K562 (cell line): ENCODE results near the gene FZD1. TPM values are rescaled to one million over a fixed set of nuclear protein-coding genes. Genes with fewer than 3 reads are reported as not detected.
A peak's percentile ranks its signal among the peaks of the same experiment; 100 is the strongest.

Source experiments
- ATAC-seq: fragments of 200-7000 bp; cut with Tn5 transposase; 3 replicates; pipeline ENCODE4 v1.9.1; 2020; ENCODE audit warnings: moderate library complexity
- BruUV-seq: library from RNA; stranded (reverse); fragments of 400-500 nt; replicated peaks from 2 replicates; lab custom pipeline; 2021; lab: Mats Ljungman, UMichigan
- CTCF ChIA-PET: fragments of 300-600 bp; formaldehyde crosslinking; extraction: SDS; loops from one replicate; lab custom pipeline; 2021; ENCODE audit warnings: low intra/inter-chr PET ratio; lab: Yijun Ruan, JAX
- POLR2A ChIA-PET: fragments of 300-600, 350-650 bp; sonication (Branson Sonifier 250); formaldehyde crosslinking; extraction: SDS; loops from one replicate; lab custom pipeline; 2021; ENCODE audit warnings: antibody characterized with exemption, inconsistent platforms; lab: Yijun Ruan, JAX
- DNase-seq, 4 experiments: peaks; one replicate each; pipeline versions ENCODE4 v3.0.0 to v3.0.0-alpha.2; 2011 to 2018; ENCODE audit warnings: low spot score in 3 of 4, mixed read lengths in 3 of 4; ENCODE audit errors: extremely low read depth in 1 of 4
- FAIRE-seq: peaks from 2 replicates; lab custom pipeline; 2011; peaks lifted over from hg19 to GRCh38; lab: Jason Lieb, UNC
- H2AFZ ChIP-seq: 2 replicates; pipeline ENCODE4 v1.6.0; 2011; ENCODE audit warnings: low read depth, low read length, control low read depth, inconsistent platforms
- H3K27ac ChIP-seq: fragments of 200-600 bp; 3 replicates; pipeline ENCODE4 v1.8.0; 2011; ENCODE audit warnings: low read depth, mild to moderate bottlenecking, control low read depth, inconsistent platforms, low read length, moderate library complexity, mixed read lengths; ENCODE audit errors: extremely low read depth
- H3K27me3 ChIP-seq, 2 experiments: fragments of 300-600 bp in 1 of 2; 2 replicates in 1 of 2; 3 replicates in 1 of 2; pipeline versions ENCODE4 v1.6.0 to v1.8.0; 2011; ENCODE audit warnings: inconsistent platforms in 2 of 2, low read length in 2 of 2, mild to moderate bottlenecking in 1 of 2, mixed read lengths in 1 of 2, moderate library complexity in 1 of 2; ENCODE audit not compliant: control insufficient read depth in 2 of 2, insufficient read depth in 2 of 2
- H3K36me3 ChIP-seq: fragments of 300-600 bp; 3 replicates; pipeline ENCODE4 v1.8.0; 2011; ENCODE audit warnings: mild to moderate bottlenecking, low read length, inconsistent platforms; ENCODE audit not compliant: control insufficient read depth, insufficient read depth
- H3K4me1 ChIP-seq, 2 experiments: fragments of 200-600 bp in 1 of 2; replicated peaks in 1 of 2; 2 replicates in 1 of 2; 3 replicates in 1 of 2; pipeline versions ENCODE4 v1.5.1 to v1.8.0; 2011; ENCODE audit warnings: inconsistent platforms in 2 of 2, low read length in 2 of 2, mild to moderate bottlenecking in 1 of 2, mixed read lengths in 1 of 2, moderate library complexity in 1 of 2; ENCODE audit not compliant: control insufficient read depth in 2 of 2, insufficient read depth in 2 of 2
- H3K4me2 ChIP-seq: 2 replicates; pipeline ENCODE4 v1.6.1; 2011; ENCODE audit warnings: low read length, control low read depth, inconsistent platforms, mixed read lengths; ENCODE audit not compliant: insufficient read depth
- H3K4me3 ChIP-seq: fragments of 200-600 bp; sonication (generic), shearing (Covaris generic); 2 replicates; pipeline ENCODE4 v1.5.1; 2016; ENCODE audit warnings: control low read depth, inconsistent platforms
- H3K79me2 ChIP-seq: fragments of 200-600 bp; 3 replicates; pipeline ENCODE4 v1.8.0; 2011; ENCODE audit warnings: low read length, inconsistent platforms; ENCODE audit not compliant: control insufficient read depth, insufficient read depth
- H3K9ac ChIP-seq, 2 experiments: 2 replicates each; pipeline versions ENCODE4 v1.6.0 to v1.6.1; 2011; ENCODE audit warnings: low read depth in 2 of 2, low read length in 2 of 2, control low read depth in 1 of 2, inconsistent platforms in 1 of 2, mild to moderate bottlenecking in 1 of 2, mixed read lengths in 1 of 2; ENCODE audit not compliant: insufficient read depth in 1 of 2
- H3K9me1 ChIP-seq: one replicate; pipeline ENCODE4 v1.6.0; 2011; ENCODE audit warnings: inconsistent platforms, mild to moderate bottlenecking, low read length, moderate library complexity; ENCODE audit not compliant: control insufficient read depth, insufficient read depth
- H3K9me3 ChIP-seq: replicated peaks from 2 replicates; pipeline ENCODE4 v1.5.1; 2011; ENCODE audit warnings: low read depth, low read length, inconsistent platforms; ENCODE audit not compliant: control insufficient read depth, insufficient read depth
- H4K20me1 ChIP-seq: replicated peaks from 2 replicates; pipeline ENCODE4 v1.6.1; 2011; ENCODE audit warnings: low read length, inconsistent platforms, mixed read lengths; ENCODE audit not compliant: control insufficient read depth, insufficient read depth
- KDM5B ChIP-seq: fragments of 200-600 bp; sonication (generic); IDR thresholded peaks from 2 replicates; pipeline ENCODE4 v1.6.1; 2012; ENCODE audit warnings: low read depth, mild to moderate bottlenecking, moderate library complexity, low read length, control low read depth, inconsistent platforms; ENCODE audit not compliant: insufficient replicate concordance
- RBM25 ChIP-seq: fragments of 200-400 bp; formaldehyde crosslinking; IDR thresholded peaks from 2 replicates; pipeline ENCODE4 v1.6.1; 2018; ENCODE audit warnings: low read length, low read depth, moderate library complexity; ENCODE audit not compliant: severe bottlenecking
- ZFP1 ChIP-seq: fragments of 450-650 bp; formaldehyde crosslinking; IDR thresholded peaks from 2 replicates; pipeline ENCODE4 v1.4.0; 2020; ENCODE audit warnings: mild to moderate bottlenecking, mixed read lengths
- WGBS: fragments of 100-300 bp; shearing (Covaris generic); methylation state at CpG from one replicate; pipeline ENCODE4 v1.1.6; 2016; ENCODE audit warnings: low coverage, mixed read lengths; ENCODE audit not compliant: insufficient coverage; ENCODE audit errors: missing lambda C conversion rate; 5-methylcytosine and 5-hydroxymethylcytosine counted together
- in situ Hi-C: fragments of 300-500 bp; cut with MboI; formaldehyde crosslinking; loops from 4 replicates; pipeline ENCODE4 v1.15.0; 2018; ENCODE audit warnings: inconsistent platforms, mixed read lengths
- intact Hi-C: fragments of 100-400 bp; cut with micrococcal nuclease; formaldehyde crosslinking; loops from 2 replicates; pipeline ENCODE4 v1.14.2; 2022
- polyA plus RNA-seq, 8 experiments: library from polyadenylated mRNA; depleted of rRNA in 4 of 8; stranded (reverse) in 5 of 8; unstranded in 3 of 8; fragments of >200 nt; fragmentation: Nextera tagmentation in 2 of 8; fragmentation: Illumina TruSeq in 1 of 8; extraction: Ambion mirVana in 2 of 8; extraction: Trizol in 1 of 8; gene quantifications; 2 replicates each; pipeline versions ENCODE4 v1.2.1 to v1.2.3, GENCODE V29; 2011 to 2014; ENCODE audit warnings: inconsistent platforms in 1 of 8, missing spikeins in 1 of 8
- total RNA-seq, 7 experiments: library from RNA; depleted of rRNA in 6 of 7; stranded (reverse); fragments of >200 nt in 6 of 7; fragmentation: Illumina TruSeq in 2 of 7; extraction: Trizol in 2 of 7; gene quantifications; 2 replicates each; pipeline versions ENCODE4 v1.2.1 to v1.2.3, GENCODE V29; 2011 to 2021; ENCODE audit warnings: low replicate concordance in 1 of 7
- TF ChIP-seq, protein P1 (sequence below): sonication (generic); IDR thresholded peaks from 2 replicates; pipeline ENCODE4 v1.6.1; 2016
- TF ChIP-seq, protein P2 (sequence below): fragments of 200-800 bp; sonication (Bioruptor generic); IDR thresholded peaks from 2 replicates; pipeline ENCODE4 v1.6.1; 2017; ENCODE audit warnings: missing genetic modification characterization, missing compliant biosample characterization
- TF ChIP-seq, protein P3 (sequence below): fragments of 450-650 bp; formaldehyde crosslinking; IDR thresholded peaks from 2 replicates; pipeline ENCODE4 v1.4.0; 2022; ENCODE audit warnings: mild to moderate bottlenecking, moderate library complexity

The FZD1 gene
- total and polyA plus RNA-seq, 9 of the 15 experiments (the other 6 are each of a cell fraction or from before 2014, with no cell fraction given): 0.25 to 5.1 (median 1.8) TPM

DNA sequence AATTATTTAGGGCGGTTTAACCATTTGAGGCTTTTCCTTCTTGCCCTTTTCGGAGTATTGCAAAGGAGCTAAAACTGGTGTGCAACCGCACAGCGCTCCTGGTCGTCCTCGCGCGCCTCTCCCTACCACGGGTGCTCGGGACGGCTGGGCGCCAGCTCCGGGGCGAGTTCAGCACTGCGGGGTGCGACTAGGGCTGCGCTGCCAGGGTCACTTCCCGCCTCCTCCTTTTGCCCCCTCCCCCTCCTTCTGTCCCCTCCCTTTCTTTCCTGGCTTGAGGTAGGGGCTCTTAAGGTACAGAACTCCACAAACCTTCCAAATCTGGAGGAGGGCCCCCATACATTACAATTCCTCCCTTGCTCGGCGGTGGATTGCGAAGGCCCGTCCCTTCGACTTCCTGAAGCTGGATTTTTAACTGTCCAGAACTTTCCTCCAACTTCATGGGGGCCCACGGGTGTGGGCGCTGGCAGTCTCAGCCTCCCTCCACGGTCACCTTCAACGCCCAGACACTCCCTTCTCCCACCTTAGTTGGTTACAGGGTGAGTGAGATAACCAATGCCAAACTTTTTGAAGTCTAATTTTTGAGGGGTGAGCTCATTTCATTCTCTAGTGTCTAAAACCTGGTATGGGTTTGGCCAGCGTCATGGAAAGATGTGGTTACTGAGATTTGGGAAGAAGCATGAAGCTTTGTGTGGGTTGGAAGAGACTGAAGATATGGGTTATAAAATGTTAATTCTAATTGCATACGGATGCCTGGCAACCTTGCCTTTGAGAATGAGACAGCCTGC, 3.1 kb downstream of the FZD1 start:
- ATAC-seq (no peak), DNase-seq (no peak), FAIRE-seq (no peak)
- H3K4me1 ChIP-seq: peaks cover 3 to 37% of the 10 kb centered on the region in 2 experiments; a peak in 3 of 5 replicates
- no peaks in the 10 kb centered on the region for H3K36me3 ChIP-seq
- 68% methylated on average over 15 of the region's 29 CpGs for WGBS
- H3K27ac ChIP-seq: no peak overlapping the region
- H3K79me2 ChIP-seq: peaks cover 9% of the 10 kb centered on the region; the same call in 2 of the 3 replicates
- TF ChIP-seq, protein P1, sequence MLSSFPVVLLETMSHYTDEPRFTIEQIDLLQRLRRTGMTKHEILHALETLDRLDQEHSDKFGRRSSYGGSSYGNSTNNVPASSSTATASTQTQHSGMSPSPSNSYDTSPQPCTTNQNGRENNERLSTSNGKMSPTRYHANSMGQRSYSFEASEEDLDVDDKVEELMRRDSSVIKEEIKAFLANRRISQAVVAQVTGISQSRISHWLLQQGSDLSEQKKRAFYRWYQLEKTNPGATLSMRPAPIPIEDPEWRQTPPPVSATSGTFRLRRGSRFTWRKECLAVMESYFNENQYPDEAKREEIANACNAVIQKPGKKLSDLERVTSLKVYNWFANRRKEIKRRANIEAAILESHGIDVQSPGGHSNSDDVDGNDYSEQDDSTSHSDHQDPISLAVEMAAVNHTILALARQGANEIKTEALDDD: 0 out of 2 replicates have a peak, but pooled peaks have one; percentile 24
- TF ChIP-seq, protein P2, sequence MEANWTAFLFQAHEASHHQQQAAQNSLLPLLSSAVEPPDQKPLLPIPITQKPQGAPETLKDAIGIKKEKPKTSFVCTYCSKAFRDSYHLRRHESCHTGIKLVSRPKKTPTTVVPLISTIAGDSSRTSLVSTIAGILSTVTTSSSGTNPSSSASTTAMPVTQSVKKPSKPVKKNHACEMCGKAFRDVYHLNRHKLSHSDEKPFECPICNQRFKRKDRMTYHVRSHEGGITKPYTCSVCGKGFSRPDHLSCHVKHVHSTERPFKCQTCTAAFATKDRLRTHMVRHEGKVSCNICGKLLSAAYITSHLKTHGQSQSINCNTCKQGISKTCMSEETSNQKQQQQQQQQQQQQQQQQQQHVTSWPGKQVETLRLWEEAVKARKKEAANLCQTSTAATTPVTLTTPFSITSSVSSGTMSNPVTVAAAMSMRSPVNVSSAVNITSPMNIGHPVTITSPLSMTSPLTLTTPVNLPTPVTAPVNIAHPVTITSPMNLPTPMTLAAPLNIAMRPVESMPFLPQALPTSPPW: no peak
- TF ChIP-seq, protein P3, sequence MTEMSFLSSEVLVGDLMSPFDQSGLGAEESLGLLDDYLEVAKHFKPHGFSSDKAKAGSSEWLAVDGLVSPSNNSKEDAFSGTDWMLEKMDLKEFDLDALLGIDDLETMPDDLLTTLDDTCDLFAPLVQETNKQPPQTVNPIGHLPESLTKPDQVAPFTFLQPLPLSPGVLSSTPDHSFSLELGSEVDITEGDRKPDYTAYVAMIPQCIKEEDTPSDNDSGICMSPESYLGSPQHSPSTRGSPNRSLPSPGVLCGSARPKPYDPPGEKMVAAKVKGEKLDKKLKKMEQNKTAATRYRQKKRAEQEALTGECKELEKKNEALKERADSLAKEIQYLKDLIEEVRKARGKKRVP (CRISPR knock-in tag): no peak
- TF ChIP-seq RBM25 (no peak), KDM5B (no peak), ZFP1 (no peak)
- H3K9me1 ChIP-seq: no peaks in the 10 kb centered on the region
- ChIA-PET POLR2A (interaction anchor here (1.2 kb wide), 1 partner anchor 32 kb away, joined by 4 read pairs; no protein-coding TSS in a partner anchor), CTCF (no interaction called here)
- peak overlapping the region in 1 of 2 experiments; percentile 82; a peak in 1 of 4 replicates for H3K9ac ChIP-seq
- H4K20me1 ChIP-seq: no peaks in the 10 kb centered on the region
- BruUV-seq: TSS peak; percentile 32
- H3K4me3 ChIP-seq: no peak overlapping the region; the same call in 1 of the 2 replicates
- intact Hi-C loops (loop anchor here (10.0 kb wide), 1 partner anchor 597 kb away; no protein-coding TSS in a partner anchor), in situ Hi-C loops (no loop called here)
- no peak overlapping the region for H2AFZ ChIP-seq
- peak overlapping the region; percentile 33; the same call in 1 of the 2 replicates for H3K4me2 ChIP-seq
- H3K9me3 ChIP-seq: no peaks in the 10 kb centered on the region
- no peaks in the 10 kb centered on the region for H3K27me3 ChIP-seq
